ENCODE measurements around the gene NXPH4. TPM values are rescaled to one million over a fixed set of nuclear protein-coding genes. Genes with fewer than 3 reads are reported as not detected.

Gene NXPH4
- total RNA-seq, 2 donors from 2014 or later = 0.81 TPM; not detected in 1

DNA sequence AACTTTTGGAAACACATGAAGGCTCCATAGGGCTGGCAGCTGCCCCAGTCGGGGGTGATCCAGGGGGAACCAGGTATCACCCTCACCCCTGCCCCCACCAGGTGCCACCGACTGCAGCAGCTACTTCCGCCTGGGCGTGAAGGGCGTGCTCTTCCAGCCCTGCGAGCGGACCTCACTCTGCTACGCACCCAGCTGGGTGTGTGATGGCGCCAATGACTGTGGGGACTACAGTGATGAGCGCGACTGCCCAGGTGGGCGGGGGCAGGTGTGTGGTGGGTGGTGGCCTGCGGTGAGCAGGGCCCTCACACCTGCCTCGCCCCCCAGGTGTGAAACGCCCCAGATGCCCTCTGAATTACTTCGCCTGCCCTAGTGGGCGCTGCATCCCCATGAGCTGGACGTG is 22.3 kb upstream of the NXPH4 start:
- H3K36me3 ChIP-seq = peaks cover 93% of the 10 kb centered on the region

DNA sequence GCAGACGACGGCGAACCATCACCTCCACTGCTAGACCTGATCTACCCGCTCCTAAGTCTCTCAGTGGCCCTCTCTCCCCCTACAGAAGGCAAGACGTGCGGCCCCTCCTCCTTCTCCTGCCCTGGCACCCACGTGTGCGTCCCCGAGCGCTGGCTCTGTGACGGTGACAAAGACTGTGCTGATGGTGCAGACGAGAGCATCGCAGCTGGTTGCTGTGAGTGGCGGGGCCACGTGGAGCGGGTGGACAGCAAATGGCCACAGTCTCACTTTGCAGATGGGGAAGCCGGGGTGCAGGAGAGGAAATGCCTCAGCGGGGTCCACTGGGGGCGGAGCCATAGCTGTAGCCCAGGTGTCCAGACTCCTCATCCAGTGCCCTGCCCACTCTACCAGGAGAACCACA is 21.4 kb upstream of the NXPH4 start:
- Histone ChIP-seq H3K36me3 (peaks cover 99% of the 10 kb centered on the region), H3K27ac (no peak overlapping the region), H3K9me3 (no peaks in the 10 kb centered on the region), H3K27me3 (replicated peaks; ENCODE audit: insufficient read depth) (no peaks in the 10 kb centered on the region), H3K4me1 (ENCODE audit: control insufficient read depth in 1 of 2, low read depth in 2 of 2) (peaks cover 0 to 4% of the 10 kb centered on the region in 2 donors), H3K4me3 (no peak overlapping the region)
- DNase-seq (ENCODE audit: low spot score) (no peak), ATAC-seq (ENCODE audit: insufficient number of reproducible peaks, low FRiP score, low read depth) (no peak)
- TF ChIP-seq, protein P1, sequence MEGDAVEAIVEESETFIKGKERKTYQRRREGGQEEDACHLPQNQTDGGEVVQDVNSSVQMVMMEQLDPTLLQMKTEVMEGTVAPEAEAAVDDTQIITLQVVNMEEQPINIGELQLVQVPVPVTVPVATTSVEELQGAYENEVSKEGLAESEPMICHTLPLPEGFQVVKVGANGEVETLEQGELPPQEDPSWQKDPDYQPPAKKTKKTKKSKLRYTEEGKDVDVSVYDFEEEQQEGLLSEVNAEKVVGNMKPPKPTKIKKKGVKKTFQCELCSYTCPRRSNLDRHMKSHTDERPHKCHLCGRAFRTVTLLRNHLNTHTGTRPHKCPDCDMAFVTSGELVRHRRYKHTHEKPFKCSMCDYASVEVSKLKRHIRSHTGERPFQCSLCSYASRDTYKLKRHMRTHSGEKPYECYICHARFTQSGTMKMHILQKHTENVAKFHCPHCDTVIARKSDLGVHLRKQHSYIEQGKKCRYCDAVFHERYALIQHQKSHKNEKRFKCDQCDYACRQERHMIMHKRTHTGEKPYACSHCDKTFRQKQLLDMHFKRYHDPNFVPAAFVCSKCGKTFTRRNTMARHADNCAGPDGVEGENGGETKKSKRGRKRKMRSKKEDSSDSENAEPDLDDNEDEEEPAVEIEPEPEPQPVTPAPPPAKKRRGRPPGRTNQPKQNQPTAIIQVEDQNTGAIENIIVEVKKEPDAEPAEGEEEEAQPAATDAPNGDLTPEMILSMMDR (IDR thresholded peaks at IDR 0.05) = no peak

More for the DNA sequence above, 22.3 kb upstream of the NXPH4 start:
- ATAC-seq (ENCODE audit: insufficient number of reproducible peaks, low FRiP score, low read depth) = no peak
- DNase-seq (ENCODE audit: low spot score) = no peak
- no peak overlapping the region for H3K4me3 ChIP-seq
- H3K27ac ChIP-seq = no peak overlapping the region
- TF ChIP-seq, protein P1 (IDR thresholded peaks at IDR 0.05) = no peak
- H3K4me1 ChIP-seq (ENCODE audit: control insufficient read depth in 1 of 2, low read depth in 2 of 2) = peaks cover 0 to 4% of the 10 kb centered on the region in 2 donors
- no peaks in the 10 kb centered on the region for H3K27me3 ChIP-seq (replicated peaks; ENCODE audit: insufficient read depth)
- no peaks in the 10 kb centered on the region for H3K9me3 ChIP-seq

GRCh38 chr12:57195611-57196371 is 20.8 kb upstream of the NXPH4 start:
- no peak for ATAC-seq (ENCODE audit: insufficient number of reproducible peaks, low FRiP score, low read depth)
- DNase-seq (ENCODE audit: low spot score) = no peak
- TF ChIP-seq, protein P1 (IDR thresholded peaks at IDR 0.05) = no peak
- Histone ChIP-seq H3K27me3 (replicated peaks; ENCODE audit: insufficient read depth) (no peaks in the 10 kb centered on the region), H3K36me3 (peaks cover 97% of the 10 kb centered on the region), H3K4me3 (no peak overlapping the region), H3K27ac (no peak overlapping the region), H3K9me3 (no peaks in the 10 kb centered on the region), H3K4me1 (ENCODE audit: control insufficient read depth in 1 of 2, low read depth in 2 of 2) (peaks cover 0 to under 1% of the 10 kb centered on the region in 2 donors)

DNA sequence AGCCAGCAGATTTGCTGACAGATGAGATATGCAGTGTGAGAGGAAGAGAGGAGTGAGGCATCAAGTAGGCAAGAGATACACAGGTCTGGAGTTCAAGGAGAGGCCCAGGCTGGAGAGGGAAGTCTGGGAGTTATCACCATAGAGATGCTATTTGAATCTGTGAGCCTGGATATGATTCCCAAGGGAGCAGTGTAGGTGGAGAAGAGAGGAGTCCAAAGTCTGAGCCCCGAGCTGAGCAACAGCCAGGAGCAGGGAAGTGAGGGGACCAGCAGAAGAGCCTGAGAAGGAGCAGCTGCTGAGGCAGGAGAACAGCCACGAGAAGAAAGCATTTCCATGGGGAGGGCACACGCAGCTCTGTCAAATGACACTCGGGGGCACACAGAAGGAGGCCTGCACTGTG is 20.2 kb upstream of the NXPH4 start:
- H3K4me1 ChIP-seq (ENCODE audit: control insufficient read depth in 1 of 2, low read depth in 2 of 2) = no peaks in the 10 kb centered on the region
- TF ChIP-seq, protein P1 (IDR thresholded peaks at IDR 0.05) = no peak
- no peak for ATAC-seq (ENCODE audit: insufficient number of reproducible peaks, low FRiP score, low read depth)
- H3K36me3 ChIP-seq = peaks cover 97% of the 10 kb centered on the region
- H3K27me3 ChIP-seq (replicated peaks; ENCODE audit: insufficient read depth) = no peaks in the 10 kb centered on the region
- H3K27ac ChIP-seq = no peak overlapping the region
- H3K9me3 ChIP-seq = no peaks in the 10 kb centered on the region
- no peak for DNase-seq (ENCODE audit: low spot score)
- H3K4me3 ChIP-seq = no peak overlapping the region

GRCh38 chr12:57196956-57197355 is 19.6 kb upstream of the NXPH4 start:
- DNase-seq (ENCODE audit: low spot score) (no peak), ATAC-seq (ENCODE audit: insufficient number of reproducible peaks, low FRiP score, low read depth) (no peak)
- Histone ChIP-seq H3K4me1 (ENCODE audit: control insufficient read depth in 1 of 2, low read depth in 2 of 2) (no peaks in the 10 kb centered on the region), H3K4me3 (no peak overlapping the region), H3K27me3 (replicated peaks; ENCODE audit: insufficient read depth) (no peaks in the 10 kb centered on the region), H3K36me3 (peaks cover 98% of the 10 kb centered on the region), H3K27ac (no peak overlapping the region), H3K9me3 (no peaks in the 10 kb centered on the region)
- TF ChIP-seq, protein P1 (IDR thresholded peaks at IDR 0.05) = no peak
